Spleen (tissue), 11 donors: ENCODE measurements around the gene SLC25A51. TPM values are rescaled to one million over a fixed set of nuclear protein-coding genes. Genes with fewer than 3 reads are reported as not detected.

ENCODE experiments used
- DNase-seq: peaks from one replicate; pipeline ENCODE4 v3.0.0-alpha.2; 2020
- H3K27ac ChIP-seq, 8 donors: fragments of 200-600 bp; sonication (generic) in 7 of 8; 1 replicate in 4 of 8; 2 replicates in 4 of 8; pipeline versions ENCODE4 v1.5.0 to v1.8.0; 2016 to 2021; ENCODE audit warnings: inconsistent platforms in 4 of 8, mild to moderate bottlenecking in 4 of 8, moderate library complexity in 1 of 8
- H3K27me3 ChIP-seq, 7 donors: fragments of 200-600 bp; sonication (generic) in 6 of 7; replicated peaks in 1 of 7; 1 replicate in 4 of 7; 2 replicates in 3 of 7; pipeline versions ENCODE4 v1.5.0 to v1.8.0; 2016 to 2021; ENCODE audit warnings: inconsistent platforms in 3 of 7, mild to moderate bottlenecking in 1 of 7
- H3K36me3 ChIP-seq, 6 donors: fragments of 200-600 bp; sonication (generic) in 5 of 6; 1 replicate in 4 of 6; 2 replicates in 2 of 6; pipeline versions ENCODE4 v1.5.0 to v1.8.0; 2016 to 2021; ENCODE audit warnings: inconsistent platforms in 2 of 6
- H3K4me1 ChIP-seq, 6 donors: fragments of 200-600 bp; sonication (generic) in 5 of 6; 1 replicate in 3 of 6; 2 replicates in 3 of 6; pipeline versions ENCODE4 v1.5.0 to v1.8.0; 2016 to 2021; ENCODE audit warnings: inconsistent platforms in 3 of 6
- H3K4me3 ChIP-seq, 8 donors: fragments of 200-600 bp; sonication (generic) in 7 of 8; 1 replicate in 4 of 8; 2 replicates in 4 of 8; pipeline versions ENCODE4 v1.5.0 to v1.8.0; 2016 to 2021; ENCODE audit warnings: inconsistent platforms in 4 of 8, mild to moderate bottlenecking in 4 of 8, moderate library complexity in 2 of 8
- H3K9me3 ChIP-seq, 8 donors: fragments of 200-600 bp; sonication (generic) in 7 of 8; 1 replicate in 4 of 8; 2 replicates in 4 of 8; pipeline versions ENCODE4 v1.5.0 to v1.8.0; 2016 to 2021; ENCODE audit warnings: inconsistent platforms in 4 of 8
- CTCF ChIP-seq, 11 experiments: fragments of 200-600 bp in 7 of 11; fragments of 450-650 bp in 4 of 11; sonication (generic) in 4 of 11; IDR thresholded peaks in 8 of 11; conservative IDR thresholded peaks in 3 of 11; 1 replicate in 7 of 11; 2 replicates in 4 of 11; pipeline versions ENCODE4 v1.4.0 to v1.8.0; 2016 to 2021; ENCODE audit warnings: antibody characterized with exemption in 11 of 11, inconsistent platforms in 4 of 11, mild to moderate bottlenecking in 1 of 11
- POLR2A ChIP-seq, 3 donors: fragments of 450-650 bp; IDR thresholded peaks; one replicate each; pipeline ENCODE4 v1.5.1; 2017; ENCODE audit warnings: antibody characterized with exemption in 3 of 3, mild to moderate bottlenecking in 1 of 3
- POLR2AphosphoS5 ChIP-seq, 3 donors: sonication (generic); formaldehyde crosslinking; IDR thresholded peaks; one replicate each; pipeline ENCODE4 v1.5.1; 2017; ENCODE audit warnings: antibody characterized with exemption in 3 of 3
- WGBS, 5 donors: extraction: QIAGEN DNeasy Blood & Tissue Kit in 3 of 5; methylation state at CpG; one replicate each; pipeline versions ENCODE4 v1.1.5 to v1.1.7; 2013 to 2018; 5-methylcytosine and 5-hydroxymethylcytosine counted together
- intact Hi-C: fragments of 100-400 bp; cut with DNase I; formaldehyde crosslinking; loops from one replicate; pipeline ENCODE4 v1.15.0; 2023; ENCODE audit warnings: low total_unique reads
- polyA plus RNA-seq, 3 donors: library from polyadenylated mRNA; stranded (reverse); fragments of 200-250 nt; gene quantifications; one replicate each; pipeline ENCODE4 v1.2.1, GENCODE V29; 2013
- total RNA-seq, 7 donors: library from RNA; depleted of rRNA in 3 of 7; stranded (reverse); fragments of >200 nt in 3 of 7; fragmentation: NEBNext Ultra II Directional in 4 of 7; extraction: Animal tissue kit (Norgen Biotek cat#: 25700) in 4 of 7; gene quantifications; one replicate each; pipeline versions ENCODE4 v1.1.0 to v1.2.1, GENCODE V29; 2016 to 2021
- donor health status: healthy with polysubstance abuse.
- donor health status: DM: no; HTN: no; CAD: no; lungs with moderate emphysema.
- donor health status: DM: no; HTN: no; CAD: no.
- donor health status: Bipolar disorder and iron deficiency.
- donor health status: healthy.
- donor health status: DM: no; HTN: no; CAD: no.
- donor health status: DM: yes; HTN: yes; CAD: no.

The SLC25A51 gene
- total and polyA plus RNA-seq, 10 donors, result 3.7 to 36.9 (median 25.4) TPM

GRCh38 chr9:37951671-37952449, 47.9 kb upstream of the SLC25A51 start:
- no peak overlapping the region for H3K4me3 ChIP-seq
- H3K9me3 ChIP-seq, result no peaks in the 10 kb centered on the region
- no peak for DNase-seq
- H3K27ac ChIP-seq, result no peak overlapping the region
- H3K27me3 ChIP-seq, result no peaks in the 10 kb centered on the region
- H3K4me1 ChIP-seq, result peaks cover 0 to 30% (median 12%) of the 10 kb centered on the region in 6 donors
- peaks cover 0 to 42% (median 3%) of the 10 kb centered on the region in 6 donors for H3K36me3 ChIP-seq
- 85 to 92% (median 89%) methylated on average over 12 of the region's 12 CpGs for WGBS, 5 donors
- TF ChIP-seq POLR2AphosphoS5 (IDR thresholded peaks at IDR 0.05), result no peak
- no peak for TF ChIP-seq POLR2A (IDR thresholded peaks at IDR 0.05)
- no peak for TF ChIP-seq CTCF (IDR thresholded peaks at IDR 0.05 in 8 of 11, conservative IDR thresholded peaks at IDR 0.05 in 3 of 11)
- intact Hi-C loops, result no loop called here

DNA sequence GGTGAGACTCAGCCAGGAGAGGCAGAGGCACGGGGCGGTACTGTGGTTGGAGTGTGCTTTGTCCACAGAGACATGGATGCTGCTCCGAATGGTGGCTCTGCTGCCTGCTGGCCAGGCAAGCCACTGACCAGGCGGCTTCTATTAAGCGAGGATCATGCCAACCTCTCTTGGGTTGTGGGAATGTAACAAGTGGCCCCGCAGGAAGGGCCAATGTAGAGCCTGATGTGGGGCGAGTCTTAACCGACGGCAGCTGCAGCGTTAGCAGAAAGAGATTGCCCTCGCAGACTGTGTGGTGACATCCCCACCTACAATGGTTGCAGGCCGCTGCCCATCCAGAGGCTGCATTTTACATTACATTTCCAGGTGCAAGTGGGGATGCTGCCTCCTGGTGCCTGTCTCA, 46.6 kb upstream of the SLC25A51 start:
- Histone ChIP-seq H3K9me3 (no peaks in the 10 kb centered on the region), H3K4me3 (no peak overlapping the region), H3K27me3 (no peaks in the 10 kb centered on the region), H3K36me3 (peaks cover 0 to 40% (median 3%) of the 10 kb centered on the region in 6 donors), H3K4me1 (peaks cover 6 to 42% (median 20%) of the 10 kb centered on the region in 6 donors), H3K27ac (no peak overlapping the region)
- TF ChIP-seq POLR2AphosphoS5 (IDR thresholded peaks at IDR 0.05) (no peak), POLR2A (IDR thresholded peaks at IDR 0.05) (no peak), CTCF (IDR thresholded peaks at IDR 0.05 in 8 of 11, conservative IDR thresholded peaks at IDR 0.05 in 3 of 11) (no peak)
- 95 to 98% (median 95%) methylated on average over 8 to 12 of the region's 12 CpGs for WGBS, 5 donors
- intact Hi-C loops, result no loop called here
- DNase-seq, result no peak

DNA sequence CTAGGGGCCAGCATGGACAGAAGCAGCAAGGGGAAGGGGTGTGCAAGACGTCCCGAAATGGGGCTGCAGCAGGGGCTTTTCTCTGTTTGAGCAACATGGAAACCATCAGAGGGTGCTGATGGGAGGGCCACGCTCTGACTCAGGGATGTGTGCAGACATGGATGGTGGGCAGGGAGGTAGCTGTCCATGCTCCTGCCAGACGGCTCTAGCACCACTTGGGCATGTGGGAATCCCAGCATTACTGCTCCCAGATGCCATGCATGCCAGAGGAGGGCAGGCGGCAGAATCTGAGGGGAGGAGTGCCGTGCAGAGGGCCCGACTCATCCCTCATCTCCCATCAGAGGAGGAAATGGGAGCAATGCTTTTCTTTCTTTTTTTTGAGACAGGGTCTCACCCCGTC, 45.6 kb upstream of the SLC25A51 start:
- Histone ChIP-seq H3K9me3 (no peaks in the 10 kb centered on the region), H3K36me3 (peaks cover 0 to 30% (median 3%) of the 10 kb centered on the region in 6 donors), H3K27me3 (peaks cover 0 to 4% (median 0%) of the 10 kb centered on the region in 7 donors), H3K4me1 (peaks cover 6 to 48% (median 25%) of the 10 kb centered on the region in 6 donors), H3K27ac (no peak overlapping the region), H3K4me3 (no peak overlapping the region)
- TF ChIP-seq POLR2AphosphoS5 (IDR thresholded peaks at IDR 0.05) (no peak), CTCF (IDR thresholded peaks at IDR 0.05 in 8 of 11, conservative IDR thresholded peaks at IDR 0.05 in 3 of 11) (no peak)
- intact Hi-C loops, result no loop called here
- no peak for DNase-seq
- WGBS, 5 donors, result 78 to 89% (median 86%) methylated on average over 8 of the region's 8 CpGs

GRCh38 chr9:37948417-37948980, 44.6 kb upstream of the SLC25A51 start:
- WGBS, 5 donors, result 81 to 95% (median 89%) methylated on average over 19 to 20 of the region's 20 CpGs
- H3K4me3 ChIP-seq, result no peak overlapping the region
- H3K27me3 ChIP-seq, result peaks cover 0 to 6% (median 0%) of the 10 kb centered on the region in 7 donors
- no peak overlapping the region for H3K27ac ChIP-seq
- H3K9me3 ChIP-seq, result no peaks in the 10 kb centered on the region
- intact Hi-C loops, result no loop called here
- H3K4me1 ChIP-seq, result peaks cover 2 to 46% (median 25%) of the 10 kb centered on the region in 6 donors
- DNase-seq, result no peak
- peaks cover 0 to 27% (median 3%) of the 10 kb centered on the region in 6 donors for H3K36me3 ChIP-seq
- TF ChIP-seq POLR2A (IDR thresholded peaks at IDR 0.05) (no peak), POLR2AphosphoS5 (IDR thresholded peaks at IDR 0.05) (no peak), CTCF (IDR thresholded peaks at IDR 0.05 in 8 of 11, conservative IDR thresholded peaks at IDR 0.05 in 3 of 11) (no peak)
